ENCODE data around the gene TUBA4A.

TUBA4A gene

GRCh38 chr2:219216535-219216915 lies 37.2 kb downstream of the TUBA4A start:
- DNase-seq (ENCODE audit: extremely low spot score): no peak
- CTCF ChIA-PET: interaction anchor here (1.2 to 2.1 kb wide), 4 partner anchors 14 to 78 kb away, joined by 3 to 9 read pairs (median 5); partner anchors contain the start of gene ANKZF1
- POLR2A ChIA-PET: interaction anchor here (0.6 to 1.2 kb wide), 4 partner anchors 7 to 381 kb away, joined by 3 to 12 read pairs (median 4); no protein-coding TSS in a partner anchor
- TF ChIP-seq CTCF (IDR thresholded peaks at IDR 0.05; ENCODE audit: control extremely low read depth, extremely low read depth, low read depth, missing control alignments): no peak

DNA sequence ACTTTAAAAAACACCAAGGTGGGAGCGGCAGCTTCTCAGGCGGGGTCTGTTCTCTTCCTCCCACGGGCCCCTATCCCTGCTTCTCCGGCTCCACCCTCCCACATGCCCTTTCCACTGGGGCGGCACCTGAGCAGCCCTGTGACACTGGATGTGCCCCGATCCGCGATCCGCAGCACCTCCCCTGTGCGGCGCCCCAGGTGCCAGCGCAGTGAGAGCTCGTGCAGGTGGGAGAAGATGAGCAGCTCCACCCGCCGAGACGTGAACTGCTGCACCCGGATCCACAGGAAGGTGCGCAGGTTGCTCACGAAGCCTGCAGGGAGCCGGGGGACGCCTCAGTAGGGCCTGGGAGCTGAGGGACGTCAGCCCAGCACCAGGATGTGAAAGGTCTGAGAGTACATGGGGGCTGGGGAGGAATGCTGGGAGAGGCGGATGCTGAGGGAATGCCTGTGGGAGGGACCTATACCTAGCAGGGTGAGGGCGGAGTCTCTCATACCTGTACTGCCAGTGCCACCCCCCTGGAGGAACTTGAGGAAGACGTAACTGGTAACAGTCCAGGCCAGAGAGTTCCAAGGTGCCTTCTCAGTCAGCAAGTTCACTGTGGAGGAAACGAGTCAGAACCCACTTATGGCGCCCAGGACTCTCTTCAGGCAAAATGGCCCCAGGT lies 37.7 kb downstream of the TUBA4A start:
- no peak for DNase-seq (ENCODE audit: extremely low spot score)
- ChIA-PET POLR2A (interaction anchor here (0.6 to 0.7 kb wide), 2 partner anchors 9 to 63 kb away, joined by 3 to 12 read pairs; no protein-coding TSS in a partner anchor), CTCF (interaction anchor here (0.7 to 2.1 kb wide), 5 partner anchors 11 to 79 kb away, joined by 3 to 9 read pairs (median 5); partner anchors contain the start of gene ANKZF1)
- no peak for TF ChIP-seq CTCF (IDR thresholded peaks at IDR 0.05; ENCODE audit: control extremely low read depth, extremely low read depth, low read depth, missing control alignments)

GRCh38 chr2:219214786-219215185 lies 38.9 kb downstream of the TUBA4A start:
- ChIA-PET POLR2A (interaction anchor here (0.6 kb wide), 1 partner anchor 18 kb away, joined by 3 read pairs; no protein-coding TSS in a partner anchor), CTCF (interaction anchor here (0.8 to 2.4 kb wide), 4 partner anchors 12 to 81 kb away, joined by 3 to 6 read pairs (median 6); no protein-coding TSS in a partner anchor)
- DNase-seq (ENCODE audit: extremely low spot score): no peak
- no peak for TF ChIP-seq CTCF (IDR thresholded peaks at IDR 0.05; ENCODE audit: control extremely low read depth, extremely low read depth, low read depth, missing control alignments)

- ChIA-PET POLR2A (no interaction called here), CTCF (interaction anchor here (0.8 to 2.4 kb wide), 4 partner anchors 11 to 81 kb away, joined by 3 to 6 read pairs (median 6); no protein-coding TSS in a partner anchor)
- TF ChIP-seq CTCF (IDR thresholded peaks at IDR 0.05; ENCODE audit: control extremely low read depth, extremely low read depth, low read depth, missing control alignments): no peak
- DNase-seq (ENCODE audit: extremely low spot score): no peak
These were observed 39.6 kb downstream of the TUBA4A start for GRCh38 chr2:219214141-219214540.

- no peak for DNase-seq (ENCODE audit: extremely low spot score)
- ChIA-PET POLR2A (interaction anchor here (0.5 kb wide), 1 partner anchor 39 kb away, joined by 4 read pairs; the partner anchor contains the start of gene TUBA4B), CTCF (interaction anchor here (1.2 to 3.6 kb wide), 6 partner anchors 10 to 316 kb away, joined by 3 to 15 read pairs (median 6); no protein-coding TSS in a partner anchor)
- no peak for TF ChIP-seq CTCF (IDR thresholded peaks at IDR 0.05; ENCODE audit: control extremely low read depth, extremely low read depth, low read depth, missing control alignments)
These were observed 40.1 kb downstream of the TUBA4A start for GRCh38 chr2:219213486-219214071.

DNA sequence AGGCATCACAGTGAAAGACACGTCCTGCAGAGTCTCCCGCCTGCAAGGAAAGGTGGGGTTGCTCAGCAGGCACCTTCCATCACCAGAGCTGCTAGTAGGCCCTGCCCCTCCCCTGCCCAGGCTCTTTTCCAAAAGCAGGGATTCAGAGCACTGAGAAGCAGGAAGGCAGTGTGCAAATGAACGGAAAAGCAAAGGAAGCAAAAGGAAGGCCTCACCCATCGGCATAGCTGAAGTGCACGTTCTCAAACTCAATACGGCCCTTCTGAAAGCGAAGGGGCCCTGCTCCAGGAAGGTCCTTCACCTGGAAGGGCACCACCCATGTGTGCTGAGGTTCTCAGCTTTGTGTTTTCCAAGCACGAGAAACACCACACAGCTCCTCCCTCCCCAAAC lies 40.7 kb downstream of the TUBA4A start:
- POLR2A ChIA-PET: interaction anchor here (0.5 kb wide), 1 partner anchor 40 kb away, joined by 4 read pairs; the partner anchor contains the start of gene TUBA4B
- no peak for TF ChIP-seq CTCF (IDR thresholded peaks at IDR 0.05; ENCODE audit: control extremely low read depth, extremely low read depth, low read depth, missing control alignments)
- CTCF ChIA-PET: interaction anchor here (1.2 to 3.6 kb wide), 8 partner anchors 9 to 317 kb away, joined by 3 to 15 read pairs (median 5); partner anchors contain the start of gene CNPPD1
- DNase-seq (ENCODE audit: extremely low spot score): no peak
